GM12865 (cell line): ENCODE measurements around the gene CLP1.
"Not testable (repeated sequence)": the region's sequence is repeated elsewhere in the genome, so short reads cannot be mapped to it uniquely, and the experiment has no call there.

Experiments
- DNase-seq: peaks from one replicate; pipeline ENCODE4 v3.0.0; 2010; ENCODE audit warnings: low read depth
- H3K4me3 ChIP-seq: 2 replicates; pipeline ENCODE4 v1.5.1; 2011; ENCODE audit warnings: mild to moderate bottlenecking, low read depth, low read length, control low read depth
- CTCF ChIP-seq: IDR thresholded peaks from 2 replicates; pipeline ENCODE4 v1.5.1; 2011; ENCODE audit warnings: low read length, control low read depth, low read depth, inconsistent platforms; ENCODE audit not compliant: insufficient read depth; ENCODE audit errors: missing control alignments

Gene CLP1

GRCh38 chr11:57668434-57668782 is 10.8 kb downstream of the CLP1 start:
- peak overlapping the region; percentile 77 for H3K4me3 ChIP-seq
- TF ChIP-seq CTCF = no peak
- DNase-seq = peak; percentile 47

- DNase-seq = no peak
- no peak for TF ChIP-seq CTCF
- H3K4me3 ChIP-seq = no peak overlapping the region
These were observed 16.7 kb downstream of the CLP1 start for GRCh38 chr11:57674251-57674650.

- DNase-seq = no peak
- no peak for TF ChIP-seq CTCF
- H3K4me3 ChIP-seq = no peak overlapping the region
These were observed 17.8 kb downstream of the CLP1 start for GRCh38 chr11:57675176-57675941.

- TF ChIP-seq CTCF = no peak
These were observed 21.8 kb downstream of the CLP1 start for GRCh38 chr11:57679396-57679795.

GRCh38 chr11:57680552-57680874 is 23.0 kb downstream of the CLP1 start:
- DNase-seq = no peak
- no peak for TF ChIP-seq CTCF
- H3K4me3 ChIP-seq = no peak overlapping the region

More at GRCh38 chr11:57679396-57679795, 21.8 kb downstream of the CLP1 start:
- no peak overlapping the region for H3K4me3 ChIP-seq
- DNase-seq = no peak

GRCh38 chr11:57681168-57681567 is 23.6 kb downstream of the CLP1 start:
- DNase-seq = no peak
- no peak overlapping the region for H3K4me3 ChIP-seq
- TF ChIP-seq CTCF = no peak

GRCh38 chr11:57690474-57690873 is 32.9 kb downstream of the CLP1 start:
- DNase-seq, H3K4me3 ChIP-seq: not testable (repeated sequence)
